Stimulated activated CD8-positive, alpha-beta memory T cell treated with anti-CD3 and anti-CD28 coated beads, Interleukin-15, amount 100 ng/mL, for 4 hours (primary cell): ENCODE data around the gene TCF12.
"Not testable (repeated sequence)": the region's sequence is repeated elsewhere in the genome, so short reads cannot be mapped to it uniquely, and the experiment has no call there.

Experiments
- DNase-seq, 2 donors: peaks; one replicate each; pipeline ENCODE4 v3.0.0-alpha.2; 2020; ENCODE audit warnings: low read depth in 2 of 2

The TCF12 gene

DNA sequence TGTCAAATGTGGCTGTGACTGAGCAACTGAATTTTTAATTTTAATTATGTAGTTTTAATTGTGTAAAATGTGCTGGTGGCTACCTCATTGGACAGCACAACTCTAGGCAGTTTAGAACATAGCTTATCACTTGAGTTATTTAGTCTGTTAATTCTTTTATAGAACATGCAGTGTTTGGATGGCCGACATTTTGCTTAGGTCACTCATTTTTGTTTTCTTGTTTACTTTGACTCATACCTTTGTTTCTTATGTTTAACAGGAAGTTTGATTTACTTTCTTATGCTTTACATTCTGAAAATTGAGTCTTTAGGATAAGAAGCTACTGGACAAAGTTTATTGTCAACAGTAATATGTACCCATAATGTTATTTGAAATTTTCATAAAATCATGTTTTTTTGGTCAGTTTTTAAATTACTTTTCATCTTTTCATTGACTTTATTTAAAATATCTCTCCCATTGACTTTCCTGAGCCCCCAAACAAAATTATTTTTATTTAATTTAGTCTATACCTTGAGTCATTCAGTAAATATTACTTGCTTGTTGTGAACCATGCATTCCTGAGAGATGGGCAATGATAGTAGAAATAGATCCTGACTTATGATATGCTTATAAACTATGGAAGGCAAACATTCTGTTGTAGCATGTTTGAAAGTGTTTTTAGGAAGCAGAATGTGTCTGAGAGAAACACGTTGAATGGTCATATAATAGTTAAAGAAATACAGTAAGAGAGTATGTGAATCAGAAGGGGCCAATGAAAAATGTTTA lies 60.6 kb downstream of the TCF12 start:
- no peak for DNase-seq

DNA sequence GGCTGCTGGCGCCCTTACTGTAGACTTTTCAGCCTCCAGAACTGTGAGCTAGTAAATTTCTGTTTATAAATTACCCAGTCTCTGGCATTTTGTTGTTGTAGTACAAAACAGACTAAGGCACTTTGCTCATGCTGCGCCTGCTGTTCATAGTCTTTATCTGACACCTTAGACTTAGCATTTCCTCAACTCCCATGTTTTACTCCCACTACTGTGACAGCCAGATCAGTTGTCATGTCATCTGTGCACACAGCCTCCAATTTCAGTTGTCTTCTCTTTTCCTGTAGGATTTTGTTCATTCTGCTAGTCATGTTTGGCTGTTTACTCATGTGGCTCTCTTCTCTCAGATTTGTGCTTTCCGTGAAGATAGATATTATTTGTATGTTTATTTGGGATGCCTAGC lies 62.0 kb downstream of the TCF12 start:
- DNase-seq: no peak

DNA sequence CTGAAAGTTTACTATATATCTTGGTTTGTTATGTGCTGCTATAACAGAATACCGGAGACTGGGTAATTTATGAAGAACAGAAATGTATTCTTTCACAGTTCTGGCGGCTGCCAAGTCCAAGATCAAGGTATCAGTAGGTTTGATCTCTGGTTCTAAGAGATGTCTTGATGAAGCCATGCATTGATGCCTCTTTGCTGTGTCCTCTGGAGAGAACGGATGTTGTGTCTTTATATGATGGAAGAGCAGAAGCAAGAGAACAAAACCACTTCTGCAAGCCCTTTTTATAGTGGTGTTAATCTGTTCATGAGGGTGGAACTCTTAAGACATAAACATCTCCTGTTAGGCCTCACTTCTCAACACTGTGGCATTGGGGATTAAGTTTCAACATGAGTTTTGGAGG lies 62.7 kb downstream of the TCF12 start:
- DNase-seq: no peak

DNA sequence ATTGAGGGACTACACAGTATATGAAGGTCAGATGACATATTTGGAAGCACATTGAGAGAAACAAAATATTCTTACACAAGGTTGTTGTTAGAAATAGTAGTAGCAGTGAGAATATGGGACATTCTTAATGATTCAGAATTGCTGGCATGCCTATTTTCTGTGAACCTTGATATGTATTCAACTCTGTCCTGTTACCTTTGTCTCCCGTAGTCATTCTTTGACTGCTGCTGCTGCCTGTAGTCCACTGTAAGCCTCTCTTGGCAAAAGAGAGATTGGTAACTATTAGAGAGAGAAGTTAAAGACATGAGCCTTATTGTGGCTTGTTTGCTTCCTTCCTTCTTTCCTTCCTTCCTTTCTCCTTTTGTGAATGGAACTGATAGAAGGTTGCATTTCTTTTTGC lies 64.5 kb downstream of the TCF12 start:
- DNase-seq: no peak

DNA sequence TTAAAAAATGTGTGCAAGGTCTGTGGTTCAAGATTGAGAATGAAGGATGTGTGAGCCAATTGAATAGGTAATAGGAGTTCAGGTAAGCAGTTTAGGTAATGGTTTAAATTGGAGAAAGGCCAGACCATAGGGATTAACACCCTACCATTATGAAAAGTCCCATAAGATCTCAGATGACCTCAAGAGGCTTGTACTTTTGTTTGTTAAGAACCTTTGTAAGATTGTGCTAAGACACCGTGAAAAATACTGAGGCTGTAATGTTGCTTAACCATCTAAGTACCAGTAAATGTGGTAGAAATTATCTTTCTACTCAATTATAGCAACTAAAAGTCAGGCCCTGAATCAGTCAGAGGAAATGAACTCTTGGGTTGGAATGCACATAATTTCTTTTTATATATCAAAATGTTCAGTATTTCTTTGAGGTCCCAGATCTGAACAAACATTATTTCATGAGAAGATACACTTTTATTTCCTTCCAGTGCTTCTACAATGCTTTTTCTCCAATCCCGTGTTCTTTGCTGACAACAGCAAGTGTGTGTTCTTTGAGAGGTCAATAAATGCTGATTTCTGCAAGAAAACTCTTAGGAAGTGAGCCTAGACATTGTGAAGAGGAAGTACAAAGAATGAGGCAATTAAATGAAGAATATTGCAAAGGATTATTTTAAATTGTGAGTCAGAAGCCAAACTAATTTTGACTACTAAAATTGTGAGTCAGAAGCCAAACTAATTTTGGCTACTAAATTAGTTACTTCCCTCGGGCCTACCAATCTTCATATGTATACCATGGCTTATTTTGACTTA lies 66.4 kb downstream of the TCF12 start:
- no peak for DNase-seq

DNA sequence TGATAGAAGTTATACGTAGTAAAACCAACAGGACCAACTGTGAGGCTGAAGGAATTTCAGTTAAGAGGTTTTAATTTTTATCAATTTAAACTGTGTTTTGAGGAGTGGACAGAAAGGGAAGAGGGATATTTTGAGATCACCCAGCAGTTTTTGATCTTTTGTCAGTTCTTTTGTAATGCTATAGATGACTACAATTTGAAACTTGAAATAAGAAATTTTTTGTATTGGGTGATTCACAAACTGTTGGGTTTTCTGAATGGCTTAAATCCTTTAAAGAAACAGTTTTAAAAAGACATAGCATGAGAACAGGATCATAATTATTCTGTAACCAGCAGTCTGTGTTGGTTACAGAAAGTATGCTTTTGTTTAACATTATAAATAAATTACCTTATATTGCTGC lies 67.4 kb downstream of the TCF12 start:
- DNase-seq: no peak

DNA sequence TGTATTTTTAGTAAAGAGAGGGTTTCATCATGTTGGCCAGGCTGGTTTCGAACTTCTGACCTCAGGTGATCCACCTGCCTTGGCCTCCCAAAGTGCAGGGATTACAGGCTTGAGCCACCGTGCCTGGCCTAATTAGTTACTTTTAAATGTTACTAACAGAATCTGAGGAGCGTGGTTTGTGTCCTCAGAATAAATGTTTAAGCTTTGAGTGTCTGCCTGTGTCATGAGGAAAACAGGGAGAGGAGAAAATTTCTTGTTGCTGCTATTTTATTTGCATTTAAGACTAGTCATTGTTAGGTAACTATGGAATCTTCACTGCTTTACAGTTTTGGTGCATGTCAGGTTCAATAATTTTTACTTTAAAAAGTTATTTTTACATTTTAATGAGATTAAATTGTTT lies 68.8 kb downstream of the TCF12 start:
- DNase-seq: no peak

DNA sequence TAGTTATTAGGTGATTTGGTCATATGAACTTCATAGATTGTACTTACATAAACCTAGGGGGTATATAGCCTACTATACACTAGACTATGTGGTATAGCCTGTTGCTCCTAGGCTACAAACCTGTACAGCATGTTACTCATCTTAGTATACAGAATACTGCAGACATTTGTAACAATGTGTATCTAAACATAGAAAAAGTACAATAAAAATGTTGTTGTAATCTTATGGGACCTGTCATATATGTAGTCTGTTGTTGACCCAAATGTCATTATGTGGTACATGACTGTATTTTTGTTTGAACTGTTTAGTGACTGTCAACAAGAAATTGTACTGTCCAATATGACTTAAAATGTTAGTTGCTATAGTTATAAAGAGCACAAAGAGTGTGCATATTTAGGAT lies 69.8 kb downstream of the TCF12 start:
- DNase-seq: no peak

DNA sequence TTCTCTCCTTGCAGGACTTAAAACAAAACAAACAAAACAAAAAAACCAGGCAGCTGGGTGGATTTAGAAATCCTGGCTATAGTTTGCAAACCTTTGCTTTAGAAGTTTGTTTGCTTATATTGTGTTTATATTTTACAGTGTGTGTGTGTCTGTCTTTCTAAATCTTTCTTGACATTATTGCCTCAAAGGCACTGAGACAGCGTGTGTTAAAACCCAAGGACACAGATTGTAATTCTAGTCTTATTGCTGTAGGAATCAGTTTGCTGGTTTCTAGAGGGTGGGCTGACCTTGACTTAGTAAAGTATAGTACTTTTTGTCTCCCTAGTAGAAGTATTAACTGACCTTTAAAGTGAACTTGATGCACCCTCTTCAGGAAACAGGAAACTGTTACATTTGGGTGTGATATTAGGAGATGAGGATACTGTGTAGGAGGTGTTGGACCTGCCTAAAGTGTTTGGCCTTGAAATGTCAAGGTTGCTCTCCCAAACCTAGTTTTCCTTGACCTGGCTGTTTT lies 71.0 kb downstream of the TCF12 start:
- no peak for DNase-seq

DNA sequence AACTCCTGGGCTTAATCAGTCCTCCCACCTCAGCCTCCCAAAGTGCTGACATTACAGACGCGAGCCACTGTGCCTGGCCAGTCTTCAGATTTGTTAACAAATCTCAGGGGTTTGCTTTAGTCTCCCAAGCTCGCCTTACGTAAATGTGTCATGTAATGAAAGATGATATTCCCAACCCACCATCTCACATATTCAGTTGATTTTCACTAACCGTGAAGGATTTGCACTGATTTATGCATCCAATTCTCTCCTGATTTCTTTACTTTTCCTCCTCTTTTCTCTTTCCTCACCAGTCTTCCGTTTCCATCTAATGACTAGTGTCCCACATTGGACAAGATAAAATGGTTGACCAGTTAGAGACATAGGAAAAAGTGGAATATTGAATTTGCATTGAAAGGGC lies 72.6 kb downstream of the TCF12 start:
- no peak for DNase-seq

DNA sequence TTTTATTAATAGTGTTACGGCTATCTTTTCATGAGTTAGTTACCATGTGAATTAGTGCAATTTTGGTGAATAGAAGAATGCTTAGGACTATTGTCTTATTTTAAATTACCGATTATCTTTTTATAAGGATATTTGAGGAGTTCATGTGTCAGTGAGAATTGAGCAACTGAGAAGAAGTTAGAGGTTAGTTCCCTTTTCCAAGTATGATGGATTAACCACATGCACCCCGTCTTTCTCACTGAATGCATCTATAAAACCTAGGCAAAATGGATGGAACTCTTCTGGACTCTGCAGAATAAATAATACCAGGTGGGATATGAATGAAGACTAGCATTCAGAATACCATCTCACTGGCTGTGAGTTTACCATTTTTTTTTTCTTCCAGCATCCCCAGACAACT lies 74.3 kb downstream of the TCF12 start:
- DNase-seq: no peak

DNA sequence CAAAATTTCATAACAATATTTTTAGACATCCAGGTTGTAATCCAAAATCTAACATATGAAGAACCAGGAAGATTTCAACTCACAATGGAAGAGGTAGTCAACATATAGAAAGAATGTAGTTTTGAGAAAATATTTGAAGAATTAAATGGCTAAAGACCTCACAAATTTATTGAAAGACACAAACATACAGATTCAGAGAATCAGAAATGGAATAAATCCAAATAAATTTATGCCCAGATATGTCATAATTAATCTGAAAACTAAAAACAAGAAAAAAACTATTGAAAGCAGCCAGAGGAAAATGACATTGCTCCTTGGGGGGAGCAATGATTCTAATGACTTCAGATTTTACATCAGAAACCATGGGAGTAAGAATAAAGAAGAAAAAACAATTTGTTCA lies 75.8 kb downstream of the TCF12 start:
- DNase-seq: no peak

DNA sequence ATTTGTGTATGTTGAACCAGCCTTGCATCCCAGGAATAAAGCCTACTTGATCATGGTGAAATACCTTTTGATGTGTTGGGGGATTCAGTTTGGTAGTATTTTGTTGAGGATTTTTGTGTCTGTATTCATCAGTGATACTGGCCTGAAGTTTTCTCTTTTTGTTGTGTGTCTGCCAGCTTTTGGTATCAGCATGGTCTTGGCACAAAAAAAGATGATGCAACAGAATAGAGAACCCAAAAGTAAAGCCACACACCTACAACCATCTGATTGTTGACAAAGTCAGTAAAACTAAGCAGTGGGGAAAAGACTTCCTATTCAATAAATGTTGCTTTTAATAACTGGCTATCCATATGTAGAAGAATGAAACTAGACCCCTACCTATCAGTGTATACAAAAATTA lies 77.6 kb downstream of the TCF12 start:
- DNase-seq: no peak

DNA sequence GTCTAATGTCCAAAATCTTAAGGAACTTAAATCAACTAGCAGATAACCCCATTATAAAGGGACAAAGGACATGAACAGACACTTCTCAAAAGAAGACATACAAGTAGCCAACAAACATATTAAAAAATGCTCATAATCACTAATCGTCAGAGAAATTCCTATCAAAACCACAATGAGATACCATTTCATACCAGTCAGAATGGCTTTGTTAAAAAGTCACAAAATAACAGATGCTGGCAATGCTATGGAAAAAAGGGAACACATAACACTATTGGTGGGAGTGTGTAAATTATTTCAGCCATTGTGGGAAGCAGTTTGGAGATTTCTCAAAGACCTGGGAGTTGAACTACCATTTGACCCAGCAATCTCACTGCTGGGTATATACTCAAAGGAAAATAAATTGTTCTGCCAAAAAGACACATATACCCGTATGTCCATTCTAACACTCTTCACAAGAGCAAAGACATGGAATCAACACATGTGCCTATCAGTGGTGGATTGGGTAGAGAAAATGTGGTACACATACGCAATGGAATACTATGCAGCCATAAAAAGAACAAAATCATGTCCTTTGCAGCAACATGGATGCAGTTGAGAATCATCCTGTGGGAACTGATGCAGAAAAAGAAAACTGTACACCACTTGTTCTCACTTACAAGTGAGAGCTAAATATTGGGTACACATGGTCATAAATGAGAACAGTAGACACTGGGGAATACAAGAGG lies 78.5 kb downstream of the TCF12 start:
- no peak for DNase-seq

DNA sequence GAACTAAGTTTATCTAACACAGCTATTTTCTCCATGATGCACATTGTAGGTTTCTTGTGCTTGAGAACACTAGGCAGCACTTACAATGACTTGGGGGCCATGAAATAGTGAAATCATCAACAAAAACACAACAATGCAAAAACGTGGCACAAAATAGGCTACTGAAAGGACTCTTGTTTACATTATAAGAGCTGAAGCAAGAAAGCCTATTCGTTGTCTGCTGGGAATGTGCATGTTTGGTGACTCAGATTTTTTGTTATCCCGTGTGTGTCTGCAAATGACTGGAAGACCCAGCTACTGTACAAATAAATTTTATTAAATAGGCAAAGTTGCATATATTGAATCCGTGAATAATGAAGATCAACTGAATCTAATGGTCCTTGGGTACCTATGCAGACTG lies 85.0 kb downstream of the TCF12 start:
- DNase-seq: no peak

DNA sequence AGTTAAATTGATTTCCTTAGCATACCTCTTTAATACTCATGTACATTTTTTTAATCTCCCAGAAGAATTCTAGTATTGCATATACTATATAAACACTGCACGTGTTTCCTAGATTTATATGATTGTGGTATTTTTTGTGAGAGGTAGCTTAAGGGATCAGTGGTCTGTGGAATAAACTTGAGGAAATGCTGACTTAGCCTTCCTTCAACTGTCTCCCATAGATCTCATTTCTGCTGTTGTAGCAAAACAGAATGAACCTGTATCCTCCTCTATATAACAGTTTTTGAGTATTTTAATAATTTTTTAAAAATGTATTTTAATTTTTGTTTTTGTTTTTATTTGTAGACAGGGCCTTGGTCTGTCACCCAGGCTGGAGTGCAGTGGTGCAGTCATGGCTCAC lies 86.8 kb downstream of the TCF12 start:
- no peak for DNase-seq

DNA sequence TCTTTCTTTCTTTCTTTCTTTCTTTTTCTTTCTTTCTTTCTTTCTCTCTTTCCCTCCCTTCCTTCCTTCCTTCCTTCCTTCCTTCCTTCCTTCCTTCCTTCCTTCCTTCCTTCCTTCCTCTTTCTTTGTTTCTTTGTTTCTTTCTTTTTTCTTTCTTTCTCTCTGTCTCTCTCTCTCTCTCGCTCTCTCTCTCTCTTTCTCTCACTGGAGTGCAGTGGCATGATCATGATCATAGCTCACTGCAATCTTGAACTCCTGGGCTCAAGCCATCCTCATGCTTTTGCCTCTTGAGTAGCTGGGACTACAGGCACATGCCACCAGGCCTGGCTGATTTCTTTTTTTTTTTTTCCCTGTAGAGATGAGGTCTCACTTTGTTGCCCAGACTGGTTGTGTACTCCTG lies 89.4 kb downstream of the TCF12 start:
- DNase-seq: not testable (repeated sequence)

DNA sequence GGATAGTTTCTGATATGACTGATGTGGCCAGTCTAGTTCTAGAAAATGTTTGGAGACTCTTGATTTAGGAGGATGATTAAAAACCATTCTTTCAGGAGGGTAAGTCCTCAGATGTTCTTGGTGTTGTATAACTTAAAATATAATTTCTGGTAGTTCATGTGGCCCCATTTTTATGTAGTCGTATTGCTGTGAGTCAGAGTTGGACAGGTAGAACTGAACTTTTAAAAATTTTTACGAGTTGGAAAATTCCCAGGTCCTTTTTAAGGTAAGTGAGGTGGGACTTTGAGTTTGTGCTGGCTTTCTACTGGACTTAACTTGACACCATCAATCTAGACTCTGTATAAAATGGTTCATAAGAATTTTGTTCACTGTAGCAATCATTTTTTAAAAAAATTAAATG lies 92.3 kb downstream of the TCF12 start:
- DNase-seq: no peak

DNA sequence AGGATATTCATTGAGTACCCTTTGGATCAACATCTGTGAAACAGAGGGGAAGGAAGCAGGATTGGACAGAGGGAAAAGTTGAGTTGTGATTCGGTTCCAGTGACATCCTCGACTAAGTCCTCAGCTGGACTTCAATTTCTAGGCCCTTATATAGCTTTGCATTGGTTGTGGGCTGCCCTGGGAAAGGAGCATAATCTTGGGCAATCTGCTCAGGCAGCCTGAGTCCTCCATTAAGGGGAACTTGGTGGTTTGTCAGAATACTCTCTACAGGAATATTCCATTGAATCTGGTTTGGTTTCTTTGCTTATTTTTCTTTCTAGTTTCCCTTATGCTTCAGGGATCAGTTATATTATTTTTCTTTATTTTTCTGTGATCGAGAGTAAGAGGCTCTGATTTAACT lies 94.1 kb downstream of the TCF12 start:
- DNase-seq: no peak

DNA sequence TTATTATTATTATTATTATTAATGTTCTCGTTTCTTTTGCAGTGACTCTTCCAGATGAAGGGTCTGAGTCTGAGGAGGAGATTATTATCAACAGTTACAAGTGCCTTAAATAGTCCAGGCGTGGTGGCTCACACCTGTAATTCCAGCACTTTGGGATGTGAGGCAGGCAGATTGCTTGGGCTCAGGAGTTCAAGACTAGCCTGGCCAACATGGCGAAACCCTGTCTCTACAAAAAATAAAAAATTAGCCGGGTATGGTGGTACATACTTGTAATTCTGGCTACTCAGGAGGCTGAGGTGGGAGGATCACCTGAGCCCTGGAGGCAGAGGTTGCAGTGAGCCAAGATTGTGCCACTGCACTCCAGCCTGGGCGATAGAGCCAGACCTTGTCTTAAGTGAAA lies 96.5 kb downstream of the TCF12 start:
- not testable (repeated sequence) for DNase-seq

DNA sequence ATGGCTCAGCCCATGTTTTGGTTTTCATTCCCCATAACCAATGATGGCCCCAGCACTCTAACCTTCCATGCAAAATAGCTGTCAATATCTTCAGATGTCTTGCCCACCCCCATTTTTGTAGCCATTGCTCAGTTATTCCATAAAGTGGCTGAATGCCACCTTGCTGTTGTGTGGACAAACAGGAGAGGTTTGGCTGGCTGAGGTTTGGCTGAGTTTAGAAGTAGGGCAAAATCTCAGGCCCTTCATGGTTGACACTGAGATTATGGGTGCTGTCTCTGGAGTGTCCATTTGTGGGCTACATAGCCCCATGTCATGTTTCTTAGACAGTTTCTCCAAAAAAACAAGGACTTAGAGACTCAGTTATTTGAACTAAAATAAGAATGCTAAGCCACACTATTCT lies 96.9 kb downstream of the TCF12 start:
- DNase-seq: no peak

DNA sequence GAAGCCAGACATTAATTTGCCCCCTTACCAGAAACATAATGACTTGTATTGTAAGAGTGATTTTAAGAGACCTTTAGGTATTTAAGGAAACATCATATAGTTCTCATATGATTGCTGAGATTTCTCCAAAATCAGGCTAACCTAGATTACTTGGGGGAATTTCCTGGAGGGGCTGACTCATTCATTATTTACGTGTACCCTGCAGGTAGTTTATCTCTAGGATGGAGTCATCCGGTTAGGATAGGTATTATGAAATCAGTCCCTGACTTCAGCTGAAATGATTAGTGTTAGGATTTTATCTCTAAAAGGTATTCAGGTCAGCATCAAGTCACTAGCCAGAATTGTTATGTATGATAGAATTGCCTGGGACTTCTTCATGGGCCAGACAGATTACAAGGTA lies 97.5 kb downstream of the TCF12 start:
- DNase-seq: no peak

DNA sequence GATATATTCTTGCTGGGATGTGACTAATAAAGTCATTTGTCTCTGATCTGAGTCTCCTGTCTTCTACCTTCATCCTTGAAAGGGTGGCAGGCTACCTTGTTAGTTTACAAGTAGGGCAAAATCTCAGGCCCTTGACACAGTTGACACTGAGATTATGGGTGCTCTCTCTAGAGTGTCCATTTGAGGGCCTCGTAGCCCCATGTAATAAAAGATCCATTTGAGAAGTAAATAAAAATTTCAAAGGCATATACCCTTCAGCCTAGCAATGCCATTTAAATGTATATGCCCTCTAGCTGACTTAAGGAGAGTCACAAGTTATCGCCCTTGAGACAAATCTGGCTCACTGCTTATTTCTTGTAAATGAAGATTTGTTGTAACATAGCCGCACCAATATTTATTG lies 98.6 kb downstream of the TCF12 start:
- no peak for DNase-seq
